Measurements from ENCODE around the gene CCNYL1.
A peak's percentile ranks its signal among the peaks of the same experiment; 100 is the strongest.
"Not testable (repeated sequence)": the region's sequence is repeated elsewhere in the genome, so short reads cannot be mapped to it uniquely, and the experiment has no call there.

Gene CCNYL1

GRCh38 chr2:207695293-207695692, 16.1 kb upstream of the CCNYL1 start:
- no peak overlapping the region for H3K27ac ChIP-seq
- no peak for TF ChIP-seq CTCF (conservative IDR thresholded peaks at IDR 0.05; ENCODE audit: low read depth)
- POLR2A ChIA-PET (ENCODE audit: low non-redundant PET) = no interaction called here
- DNase-seq (ENCODE audit: low spot score) = no peak
- CTCF ChIA-PET = interaction anchor here (1.0 kb wide), 2 partner anchors 16 to 69 kb away, joined by 3 to 4 read pairs; no protein-coding TSS in a partner anchor

- H3K27ac ChIP-seq; DNase-seq (ENCODE audit: low spot score); POLR2A ChIA-PET (ENCODE audit: low non-redundant PET): not testable (repeated sequence)
- CTCF ChIA-PET = interaction anchor here (0.6 kb wide), 1 partner anchor 43 kb away, joined by 3 read pairs; no protein-coding TSS in a partner anchor
These were observed 14.5 kb upstream of the CCNYL1 start for GRCh38 chr2:207696911-207697310.

GRCh38 chr2:207697411-207697810, 14.0 kb upstream of the CCNYL1 start:
- TF ChIP-seq CTCF (conservative IDR thresholded peaks at IDR 0.05; ENCODE audit: low read depth) = no peak
- CTCF ChIA-PET = interaction anchor here (0.6 kb wide), 1 partner anchor 44 kb away, joined by 3 read pairs; no protein-coding TSS in a partner anchor
- POLR2A ChIA-PET (ENCODE audit: low non-redundant PET) = no interaction called here

GRCh38 chr2:207698301-207698700, 13.1 kb upstream of the CCNYL1 start:
- POLR2A ChIA-PET (ENCODE audit: low non-redundant PET) = no interaction called here
- no peak for DNase-seq (ENCODE audit: low spot score)
- no peak overlapping the region for H3K27ac ChIP-seq
- CTCF ChIA-PET = no interaction called here
- no peak for TF ChIP-seq CTCF (conservative IDR thresholded peaks at IDR 0.05; ENCODE audit: low read depth)

More at GRCh38 chr2:207697411-207697810, 14.0 kb upstream of the CCNYL1 start:
- no peak for DNase-seq (ENCODE audit: low spot score)
- no peak overlapping the region for H3K27ac ChIP-seq

GRCh38 chr2:207704078-207704477, 7.4 kb upstream of the CCNYL1 start:
- no peak for TF ChIP-seq CTCF (conservative IDR thresholded peaks at IDR 0.05; ENCODE audit: low read depth)
- ChIA-PET POLR2A (ENCODE audit: low non-redundant PET) (no interaction called here), CTCF (interaction anchor here (0.6 kb wide), 1 partner anchor 78 kb away, joined by 3 read pairs; no protein-coding TSS in a partner anchor)
- DNase-seq (ENCODE audit: low spot score) = no peak
- H3K27ac ChIP-seq = no peak overlapping the region

GRCh38 chr2:207704671-207705070, 6.8 kb upstream of the CCNYL1 start:
- H3K27ac ChIP-seq = no peak overlapping the region
- POLR2A ChIA-PET (ENCODE audit: low non-redundant PET) = interaction anchor here (0.6 kb wide), 1 partner anchor 46 kb away, joined by 4 read pairs; no protein-coding TSS in a partner anchor
- no peak for TF ChIP-seq CTCF (conservative IDR thresholded peaks at IDR 0.05; ENCODE audit: low read depth)
- CTCF ChIA-PET = interaction anchor here (0.6 kb wide), 2 partner anchors 12 to 79 kb away, joined by 3 read pairs; no protein-coding TSS in a partner anchor
- DNase-seq (ENCODE audit: low spot score) = no peak

- no peak for TF ChIP-seq CTCF (conservative IDR thresholded peaks at IDR 0.05; ENCODE audit: low read depth)
- H3K27ac ChIP-seq = peak overlapping the region; percentile 19; the same call in 1 of the 2 replicates
- ChIA-PET POLR2A (ENCODE audit: low non-redundant PET) (no interaction called here), CTCF (interaction anchor here (0.7 to 1.0 kb wide), 2 partner anchors 14 to 39 kb away, joined by 3 to 6 read pairs; no protein-coding TSS in a partner anchor)
- DNase-seq (ENCODE audit: low spot score) = no peak
These were observed 4.2 kb upstream of the CCNYL1 start for GRCh38 chr2:207706936-207707860.

All from RWPE1 (cell line).